ENCODE data around the gene NRARP. TPM values are rescaled to one million over a fixed set of nuclear protein-coding genes. Genes with fewer than 3 reads are reported as not detected.

The NRARP gene
- total RNA-seq, 1 experiment from 2014 or later: 51.5 TPM

DNA sequence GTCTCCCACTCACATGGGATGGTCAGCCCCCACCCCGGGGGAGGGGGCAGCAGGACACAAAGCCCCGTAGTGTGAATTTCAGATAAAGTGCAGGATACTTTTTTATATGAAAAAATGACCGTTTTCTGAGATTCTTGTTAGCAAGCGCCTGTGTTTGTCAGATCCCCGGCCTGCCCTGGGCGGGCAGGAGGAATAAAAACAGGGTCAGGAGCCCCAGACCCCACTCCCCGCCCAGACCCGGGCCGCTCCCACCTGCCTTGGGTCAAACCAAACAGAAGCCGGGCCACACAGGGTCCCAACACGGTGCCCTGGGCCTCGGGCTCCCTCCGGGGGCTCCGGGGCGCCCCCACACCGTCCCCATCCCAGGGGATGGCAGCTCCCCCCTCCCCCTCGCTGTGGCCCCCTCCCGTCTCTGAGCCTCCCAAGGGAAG lies 13.5 kb upstream of the NRARP start (continued):
- TF ChIP-seq, protein P1, sequence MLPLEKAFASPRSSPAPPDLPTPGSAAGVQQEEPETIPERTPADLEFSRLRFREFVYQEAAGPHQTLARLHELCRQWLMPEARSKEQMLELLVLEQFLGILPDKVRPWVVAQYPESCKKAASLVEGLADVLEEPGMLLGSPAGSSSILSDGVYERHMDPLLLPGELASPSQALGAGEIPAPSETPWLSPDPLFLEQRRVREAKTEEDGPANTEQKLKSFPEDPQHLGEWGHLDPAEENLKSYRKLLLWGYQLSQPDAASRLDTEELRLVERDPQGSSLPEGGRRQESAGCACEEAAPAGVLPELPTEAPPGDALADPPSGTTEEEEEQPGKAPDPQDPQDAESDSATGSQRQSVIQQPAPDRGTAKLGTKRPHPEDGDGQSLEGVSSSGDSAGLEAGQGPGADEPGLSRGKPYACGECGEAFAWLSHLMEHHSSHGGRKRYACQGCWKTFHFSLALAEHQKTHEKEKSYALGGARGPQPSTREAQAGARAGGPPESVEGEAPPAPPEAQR (CRISPR knock-in tag; IDR thresholded peaks at IDR 0.05): no peak

- Mint-ChIP-seq H3K4me1 (peaks cover 7% of the 10 kb centered on the region; the same call in 1 of the 2 replicates), H3K9me3 (no peaks in the 10 kb centered on the region), H3K4me3 (0 out of 2 replicates have a peak overlapping the region, but pooled peaks have one; percentile 18), H3K36me3 (no peaks in the 10 kb centered on the region), H3K27me3 (ENCODE audit: low read depth) (no peaks in the 10 kb centered on the region), H3K27ac (no peak overlapping the region)
- CTCF ChIA-PET: interaction anchor here (1.3 to 6.6 kb wide), 3 partner anchors 11 to 78 kb away, joined by 7 to 172 read pairs (median 15); partner anchors contain the start of gene NRARP
- POLR2A ChIA-PET: interaction anchor here (1.3 kb wide), 1 partner anchor 38 kb away, joined by 4 read pairs; no protein-coding TSS in a partner anchor
- DNase-seq (ENCODE audit: low spot score) (no peak), ATAC-seq (no peak)
- TF ChIP-seq JUN (CRISPR knock-in tag; IDR thresholded peaks at IDR 0.05) (no peak), IRF1 (CRISPR knock-in tag; IDR thresholded peaks at IDR 0.05) (no peak), ZNF396 (CRISPR knock-in tag; IDR thresholded peaks at IDR 0.05; ENCODE audit: borderline replicate concordance) (no peak), ZNF263 (CRISPR knock-in tag; IDR thresholded peaks at IDR 0.05; ENCODE audit: low read depth) (no peak), HMGXB4 (CRISPR knock-in tag; IDR thresholded peaks at IDR 0.05) (0 out of 2 replicates have a peak, but pooled peaks have one; percentile 35), NR3C1 (CRISPR knock-in tag; conservative IDR thresholded peaks at IDR 0.05; ENCODE audit: low read depth) (no peak)
These were observed 12.8 kb upstream of the NRARP start for GRCh38 chr9:137314561-137315560.

GRCh38 chr9:137313956-137314560 lies 12.0 kb upstream of the NRARP start:
- no peaks in the 10 kb centered on the region for H3K9me3 Mint-ChIP-seq
- no peak for TF ChIP-seq ESRRA (CRISPR knock-in tag; IDR thresholded peaks at IDR 0.05; ENCODE audit: borderline replicate concordance)
- TF ChIP-seq IRF1 (CRISPR knock-in tag; IDR thresholded peaks at IDR 0.05): no peak
- TF ChIP-seq AR (CRISPR knock-in tag; IDR thresholded peaks at IDR 0.05): no peak
- TF ChIP-seq CREB1 (CRISPR knock-in tag; IDR thresholded peaks at IDR 0.05): no peak
- TF ChIP-seq ATF3 (CRISPR knock-in tag; conservative IDR thresholded peaks at IDR 0.05): no peak
- TF ChIP-seq FOXK1 (CRISPR knock-in tag; IDR thresholded peaks at IDR 0.05): no peak
- no peak for TF ChIP-seq AFF4 (CRISPR knock-in tag; IDR thresholded peaks at IDR 0.05; ENCODE audit: borderline replicate concordance)
- TF ChIP-seq ZNF396 (CRISPR knock-in tag; IDR thresholded peaks at IDR 0.05; ENCODE audit: borderline replicate concordance): no peak
- H3K4me1 Mint-ChIP-seq: peaks cover 7% of the 10 kb centered on the region; the same call in 1 of the 2 replicates
- H3K27me3 Mint-ChIP-seq (ENCODE audit: low read depth): no peaks in the 10 kb centered on the region
- no peaks in the 10 kb centered on the region for H3K36me3 Mint-ChIP-seq
- H3K27ac Mint-ChIP-seq: no peak overlapping the region
- POLR2A ChIA-PET: no interaction called here
- ATAC-seq (no peak), DNase-seq (ENCODE audit: low spot score) (no peak)
- CTCF ChIA-PET: interaction anchor here (2.9 kb wide), 1 partner anchor 11 kb away, joined by 15 read pairs; the partner anchor contains the start of gene NRARP
- no peak overlapping the region for H3K4me3 Mint-ChIP-seq

Data from WTC11 (cell line).